GM18870 (cell line): ENCODE results near the gene GPR12.

Experiments
- ATAC-seq: cut with Tn5 transposase; IDR thresholded peaks from one replicate; pipeline ENCODE4 v1.9.1; 2021; ENCODE audit warnings: moderate library complexity; ENCODE audit not compliant: unreplicated experiment

The GPR12 gene

GRCh38 chr13:26706381-26706780 is 54.2 kb downstream of the GPR12 start:
- no peak for ATAC-seq

- ATAC-seq: no peak
Observed at GRCh38 chr13:26705536-26705935, 55.0 kb downstream of the GPR12 start.
